ENCODE measurements around the gene ACOT8. TPM values are rescaled to one million over a fixed set of nuclear protein-coding genes. Genes with fewer than 3 reads are reported as not detected.
"Not testable (repeated sequence)": the region's sequence is repeated elsewhere in the genome, so short reads cannot be mapped to it uniquely, and the experiment has no call there.

ACOT8 gene
- total and polyA plus RNA-seq, 4 donors: 24.7 to 34.3 (median 31.9) TPM

- DNase-seq: no peak
- no peak for TF ChIP-seq CTCF (IDR thresholded peaks at IDR 0.05; ENCODE audit: control extremely low read depth, extremely low read depth)
- Histone ChIP-seq H3K36me3 (ENCODE audit: control insufficient read depth in 4 of 4, insufficient read depth in 4 of 4, low read length in 4 of 4) (peaks cover 0 to 13% (median 4%) of the 10 kb centered on the region in 4 donors), H3K4me3 (no peak overlapping the region), H3K9me3 (ENCODE audit: control insufficient read depth in 4 of 4, insufficient read depth in 3 of 4, low read length in 3 of 4) (no peaks in the 10 kb centered on the region), H3K9ac (ENCODE audit: insufficient read depth in 1 of 2, low read length in 2 of 2) (peak overlapping the region in 1 of 2 donors; percentile 91), H3K27me3 (ENCODE audit: control insufficient read depth in 3 of 3, insufficient read depth in 3 of 3, low read length in 2 of 3) (no peaks in the 10 kb centered on the region), H3K4me1 (ENCODE audit: control insufficient read depth in 5 of 5, insufficient read depth in 5 of 5, low read length in 5 of 5) (peaks cover 9 to 31% (median 12%) of the 10 kb centered on the region in 5 donors), H3K27ac (ENCODE audit: low read depth in 1 of 2, low read length in 1 of 2) (peak overlapping the region; percentile 46 to 90)
- 75 to 86% methylated on average over 4 of the region's 4 CpGs for WGBS, 2 donors
- ATAC-seq (ENCODE audit: insufficient read depth, low FRiP score): no peak
Observed at GRCh38 chr20:45832619-45833018, 24.6 kb downstream of the ACOT8 start.

GRCh38 chr20:45829673-45830106 lies 27.5 kb downstream of the ACOT8 start:
- H3K4me1 ChIP-seq (ENCODE audit: control insufficient read depth in 5 of 5, insufficient read depth in 5 of 5, low read length in 5 of 5): peaks cover 0 to 27% (median 10%) of the 10 kb centered on the region in 5 donors
- not testable (repeated sequence) for H3K9ac ChIP-seq (ENCODE audit: insufficient read depth in 1 of 2, low read length in 2 of 2); H3K27ac ChIP-seq (ENCODE audit: low read depth in 1 of 2, low read length in 1 of 2); H3K27me3 ChIP-seq (ENCODE audit: control insufficient read depth in 3 of 3, insufficient read depth in 3 of 3, low read length in 2 of 3); DNase-seq; H3K36me3 ChIP-seq (ENCODE audit: control insufficient read depth in 4 of 4, insufficient read depth in 4 of 4, low read length in 4 of 4); H3K9me3 ChIP-seq (ENCODE audit: control insufficient read depth in 4 of 4, insufficient read depth in 3 of 4, low read length in 3 of 4); ATAC-seq (ENCODE audit: insufficient read depth, low FRiP score); H3K4me3 ChIP-seq
- 91 to 92% methylated on average over 4 of the region's 4 CpGs for WGBS, 2 donors

GRCh38 chr20:45828589-45828988 lies 28.6 kb downstream of the ACOT8 start:
- H3K4me3 ChIP-seq: no peak overlapping the region
- ATAC-seq (ENCODE audit: insufficient read depth, low FRiP score) (no peak), DNase-seq (no peak)
- no peaks in the 10 kb centered on the region for H3K9me3 ChIP-seq (ENCODE audit: control insufficient read depth in 4 of 4, insufficient read depth in 3 of 4, low read length in 3 of 4)
- H3K4me1 ChIP-seq (ENCODE audit: control insufficient read depth in 5 of 5, insufficient read depth in 5 of 5, low read length in 5 of 5): peaks cover 0 to 20% (median 10%) of the 10 kb centered on the region in 5 donors
- H3K9ac ChIP-seq (ENCODE audit: insufficient read depth in 1 of 2, low read length in 2 of 2): no peak overlapping the region
- H3K27ac ChIP-seq (ENCODE audit: low read depth in 1 of 2, low read length in 1 of 2): peak overlapping the region in 1 of 2 donors; percentile 20
- H3K36me3 ChIP-seq (ENCODE audit: control insufficient read depth in 4 of 4, insufficient read depth in 4 of 4, low read length in 4 of 4): no peaks in the 10 kb centered on the region
- WGBS, 2 donors: 62 to 68% methylated on average over 2 of the region's 2 CpGs
- H3K27me3 ChIP-seq (ENCODE audit: control insufficient read depth in 3 of 3, insufficient read depth in 3 of 3, low read length in 2 of 3): peaks cover 0 to 13% (median 8%) of the 10 kb centered on the region in 3 donors
- TF ChIP-seq CTCF (IDR thresholded peaks at IDR 0.05; ENCODE audit: control extremely low read depth, extremely low read depth): no peak

GRCh38 chr20:45827712-45828111 lies 29.5 kb downstream of the ACOT8 start:
- no peak overlapping the region for H3K9ac ChIP-seq (ENCODE audit: insufficient read depth in 1 of 2, low read length in 2 of 2)
- 74 to 79% methylated on average over 6 of the region's 6 CpGs for WGBS, 2 donors
- no peaks in the 10 kb centered on the region for H3K9me3 ChIP-seq (ENCODE audit: control insufficient read depth in 4 of 4, insufficient read depth in 3 of 4, low read length in 3 of 4)
- ATAC-seq (ENCODE audit: insufficient read depth, low FRiP score) (no peak), DNase-seq (no peak)
- H3K27me3 ChIP-seq (ENCODE audit: control insufficient read depth in 3 of 3, insufficient read depth in 3 of 3, low read length in 2 of 3): peaks cover 0 to 19% (median 14%) of the 10 kb centered on the region in 3 donors
- no peak overlapping the region for H3K27ac ChIP-seq (ENCODE audit: low read depth in 1 of 2, low read length in 1 of 2)
- TF ChIP-seq CTCF (IDR thresholded peaks at IDR 0.05; ENCODE audit: control extremely low read depth, extremely low read depth): no peak
- H3K36me3 ChIP-seq (ENCODE audit: control insufficient read depth in 4 of 4, insufficient read depth in 4 of 4, low read length in 4 of 4): no peaks in the 10 kb centered on the region
- no peak overlapping the region for H3K4me3 ChIP-seq
- peaks cover 0 to 19% (median 8%) of the 10 kb centered on the region in 5 donors for H3K4me1 ChIP-seq (ENCODE audit: control insufficient read depth in 5 of 5, insufficient read depth in 5 of 5, low read length in 5 of 5)
